GM18951 (cell line): ENCODE measurements around the gene PLAC9.

Source experiments
- POLR2A ChIP-seq: IDR thresholded peaks from 4 replicates; pipeline ENCODE4 v1.6.1; 2011; ENCODE audit warnings: mild to moderate bottlenecking; ENCODE audit not compliant: insufficient read length, insufficient read depth; ENCODE audit errors: extremely low read depth
- in situ Hi-C: fragments of 300-500 bp; cut with MboI; formaldehyde crosslinking; loops from one replicate; pipeline ENCODE4 v1.12.0; 2022; ENCODE audit warnings: low sequenced_read_pairs, mixed read lengths, inconsistent platforms; ENCODE audit not compliant: unreplicated experiment

PLAC9 gene

GRCh38 chr10:80171248-80171660, 38.7 kb downstream of the PLAC9 start:
- in situ Hi-C loops: no loop called here
- TF ChIP-seq POLR2A: no peak

- in situ Hi-C loops: no loop called here
- TF ChIP-seq POLR2A: no peak
Observed at GRCh38 chr10:80172896-80173295, 40.4 kb downstream of the PLAC9 start.

- no peak for TF ChIP-seq POLR2A
- in situ Hi-C loops: no loop called here
Observed at GRCh38 chr10:80173466-80173865, 40.9 kb downstream of the PLAC9 start.

GRCh38 chr10:80174641-80175395, 42.3 kb downstream of the PLAC9 start:
- in situ Hi-C loops: no loop called here
- no peak for TF ChIP-seq POLR2A

GRCh38 chr10:80176526-80176925, 44.0 kb downstream of the PLAC9 start:
- in situ Hi-C loops: no loop called here
- TF ChIP-seq POLR2A: no peak

- in situ Hi-C loops: no loop called here
Observed at GRCh38 chr10:80177781-80178636, 45.5 kb downstream of the PLAC9 start.

GRCh38 chr10:80182986-80183385, 50.5 kb downstream of the PLAC9 start:
- in situ Hi-C loops: no loop called here
- no peak for TF ChIP-seq POLR2A

More at GRCh38 chr10:80177781-80178636, 45.5 kb downstream of the PLAC9 start:
- TF ChIP-seq POLR2A: no peak

- in situ Hi-C loops: no loop called here
- TF ChIP-seq POLR2A: no peak
Observed at GRCh38 chr10:80183436-80183835, 50.9 kb downstream of the PLAC9 start.

GRCh38 chr10:80184291-80184690, 51.8 kb downstream of the PLAC9 start:
- TF ChIP-seq POLR2A: no peak
- in situ Hi-C loops: no loop called here

GRCh38 chr10:80185578-80186299, 53.2 kb downstream of the PLAC9 start:
- no peak for TF ChIP-seq POLR2A
- in situ Hi-C loops: no loop called here

- in situ Hi-C loops: no loop called here
- TF ChIP-seq POLR2A: no peak
Observed at GRCh38 chr10:80186364-80187012, 54.0 kb downstream of the PLAC9 start.

GRCh38 chr10:80187060-80187459, 54.5 kb downstream of the PLAC9 start:
- TF ChIP-seq POLR2A: no peak
- in situ Hi-C loops: no loop called here

GRCh38 chr10:80187465-80188409, 55.2 kb downstream of the PLAC9 start:
- in situ Hi-C loops: no loop called here
- peak; percentile 35 for TF ChIP-seq POLR2A
